K562 (cell line): Measurements from ENCODE around the gene DAG1. TPM values are rescaled to one million over a fixed set of nuclear protein-coding genes. Genes with fewer than 3 reads are reported as not detected.

Source experiments
- CUX1 ChIP-seq: fragments of 200-800 bp; sonication (Bioruptor generic); IDR thresholded peaks from 2 replicates; pipeline ENCODE4 v1.6.1; 2016; ENCODE audit warnings: missing genetic modification characterization, missing compliant biosample characterization
- FOS ChIP-seq: IDR thresholded peaks from 3 replicates; pipeline ENCODE4 v1.6.1; 2011; ENCODE audit not compliant: insufficient read length; ENCODE audit errors: extremely low read depth
- FOXJ3 ChIP-seq: sonication (generic); formaldehyde crosslinking; IDR thresholded peaks from 2 replicates; pipeline ENCODE4 v1.4.0; 2020; ENCODE audit warnings: mild to moderate bottlenecking, missing genetic modification reagents
- HMG20A ChIP-seq: fragments of 450-650 bp; formaldehyde crosslinking; conservative IDR thresholded peaks from 2 replicates; pipeline ENCODE4 v1.4.0; 2020; ENCODE audit warnings: mild to moderate bottlenecking, mixed read lengths
- L3MBTL2 ChIP-seq: fragments of 450-650 bp; IDR thresholded peaks from 2 replicates; pipeline ENCODE4 v1.6.1; 2016; ENCODE audit warnings: mild to moderate bottlenecking, moderate library complexity
- NELFE ChIP-seq: IDR thresholded peaks from 2 replicates; pipeline ENCODE4 v1.6.1; 2011; ENCODE audit warnings: mild to moderate bottlenecking; ENCODE audit not compliant: insufficient read depth, insufficient read length
- NR2F6 ChIP-seq: fragments of 450-650 bp; formaldehyde crosslinking; IDR thresholded peaks from 2 replicates; pipeline ENCODE4 v1.4.0; 2020; ENCODE audit warnings: mild to moderate bottlenecking
- RCOR1 ChIP-seq, 2 experiments: IDR thresholded peaks; 2 replicates each; pipeline ENCODE4 v1.6.1; 2012; ENCODE audit warnings: low read depth in 2 of 2, low read length in 2 of 2, borderline replicate concordance in 1 of 2, improper control_type of control experiment in 1 of 2
- STAT5A ChIP-seq: IDR thresholded peaks from 2 replicates; pipeline ENCODE4 v1.6.1; 2012; ENCODE audit warnings: low read length, inconsistent platforms, borderline replicate concordance
- polyA plus RNA-seq, 8 experiments: library from polyadenylated mRNA; depleted of rRNA in 4 of 8; stranded (reverse) in 5 of 8; unstranded in 3 of 8; fragments of >200 nt; fragmentation: Nextera tagmentation in 2 of 8; fragmentation: Illumina TruSeq in 1 of 8; extraction: Ambion mirVana in 2 of 8; extraction: Trizol in 1 of 8; gene quantifications; 2 replicates each; pipeline versions ENCODE4 v1.2.1 to v1.2.3, GENCODE V29; 2011 to 2014; ENCODE audit warnings: inconsistent platforms in 1 of 8, missing spikeins in 1 of 8
- total RNA-seq, 7 experiments: library from RNA; depleted of rRNA in 6 of 7; stranded (reverse); fragments of >200 nt in 6 of 7; fragmentation: Illumina TruSeq in 2 of 7; extraction: Trizol in 2 of 7; gene quantifications; 2 replicates each; pipeline versions ENCODE4 v1.2.1 to v1.2.3, GENCODE V29; 2011 to 2021; ENCODE audit warnings: low replicate concordance in 1 of 7

The DAG1 gene
- total and polyA plus RNA-seq, 9 of the 15 experiments (the other 6 are each of a cell fraction or from before 2014, with no cell fraction given): 0.29 to 19.6 (median 8.2) TPM

GRCh38 chr3:49465270-49466034, 4.6 kb upstream of the DAG1 start (continued):
- no peak for TF ChIP-seq CUX1 (CRISPR knock-in tag)
- TF ChIP-seq HMG20A (CRISPR knock-in tag): no peak
- peak; percentile 62 to 83; a peak in 3 of 4 replicates for TF ChIP-seq RCOR1 (IDR thresholded peaks at IDR 0.05; ENCODE audit: borderline replicate concordance in 1 of 2, low read depth in 2 of 2, low read length in 2 of 2)
- TF ChIP-seq L3MBTL2: peak; percentile 44; the same call in 1 of the 2 replicates
- TF ChIP-seq STAT5A: 0 out of 2 replicates have a peak, but pooled peaks have one; percentile 25
- TF ChIP-seq NELFE: no peak
- TF ChIP-seq FOS: no peak
- TF ChIP-seq NR2F6: no peak
- no peak for TF ChIP-seq FOXJ3
